H1 (cell line): ENCODE data around the gene OR2A2. TPM values are rescaled to one million over a fixed set of nuclear protein-coding genes. Genes with fewer than 3 reads are reported as not detected.

Experiments used
- CTCF ChIA-PET: fragments of 300-600 bp; sonication (Branson Sonifier 250); formaldehyde crosslinking; loops from one replicate; lab custom pipeline; 2021; ENCODE audit not compliant: partially characterized antibody; lab: Charles Lee
- POLR2A ChIA-PET: fragments of 300-600 bp; sonication (Branson Sonifier 250); formaldehyde crosslinking; loops from one replicate; lab custom pipeline; 2021; ENCODE audit warnings: inconsistent platforms; ENCODE audit not compliant: partially characterized antibody; lab: Charles Lee
- DNase-seq, 2 experiments: peaks; one replicate each; pipeline versions ENCODE4 v3.0.0 to v3.0.0-alpha.2; 2010 to 2022; ENCODE audit warnings: low spot score in 2 of 2, low read depth in 1 of 2, mixed read lengths in 1 of 2
- FAIRE-seq: peaks from 2 replicates; lab custom pipeline; 2011; peaks lifted over from hg19 to GRCh38; lab: Jason Lieb, UNC
- H2AFZ ChIP-seq: 2 replicates; pipeline ENCODE4 v1.8.1; 2012; ENCODE audit warnings: low read length, inconsistent platforms
- H2AK5ac ChIP-seq: 2 replicates; pipeline ENCODE4 v1.6.1; 2013; ENCODE audit warnings: low read depth, low read length
- H2BK120ac ChIP-seq: replicated peaks from 2 replicates; pipeline ENCODE3; 2013; ENCODE audit warnings: low read depth, low read length, inconsistent platforms
- H2BK12ac ChIP-seq: 2 replicates; pipeline ENCODE4 v1.6.1; 2013; ENCODE audit warnings: low read depth, low read length
- H2BK15ac ChIP-seq: 2 replicates; pipeline ENCODE4 v1.6.1; 2013; ENCODE audit warnings: low read length
- H2BK20ac ChIP-seq: 2 replicates; pipeline ENCODE4 v1.6.1; 2013; ENCODE audit warnings: low read length
- H2BK5ac ChIP-seq: 2 replicates; pipeline ENCODE4 v1.6.1; 2013; ENCODE audit warnings: low read depth, low read length
- H3K14ac ChIP-seq: 2 replicates; pipeline ENCODE4 v1.6.1; 2013; ENCODE audit warnings: inconsistent platforms; ENCODE audit not compliant: insufficient read length
- H3K18ac ChIP-seq: 2 replicates; pipeline ENCODE4 v1.6.1; 2013; ENCODE audit warnings: low read length; ENCODE audit errors: extremely low read depth
- H3K23ac ChIP-seq: 2 replicates; pipeline ENCODE4 v1.6.1; 2013; ENCODE audit warnings: inconsistent platforms; ENCODE audit not compliant: insufficient read length
- H3K23me2 ChIP-seq: 2 replicates; pipeline ENCODE4 v1.6.1; 2013; ENCODE audit warnings: low read depth, low read length
- H3K27ac ChIP-seq: 2 replicates; pipeline ENCODE4 v1.6.1; 2011; ENCODE audit warnings: low read depth, low read length, inconsistent platforms
- H3K27me3 ChIP-seq, 4 experiments: replicated peaks in 1 of 4; 1 replicate in 1 of 4; 2 replicates in 3 of 4; pipeline versions ENCODE4 v1.6.1 to v1.8.1; 2011 to 2013; ENCODE audit warnings: low read length in 3 of 4, mild to moderate bottlenecking in 3 of 4, inconsistent platforms in 2 of 4, mixed read lengths in 2 of 4, moderate library complexity in 1 of 4; ENCODE audit not compliant: control insufficient read depth in 3 of 4, insufficient read depth in 3 of 4; ENCODE audit errors: extremely low read depth in 1 of 4
- H3K36me3 ChIP-seq, 4 experiments: 2 replicates each; pipeline versions ENCODE4 v1.6.1 to v1.8.1; 2011 to 2013; ENCODE audit warnings: mild to moderate bottlenecking in 4 of 4, low read length in 3 of 4, moderate library complexity in 2 of 4, control low read depth in 1 of 4, inconsistent platforms in 1 of 4; ENCODE audit not compliant: insufficient read depth in 4 of 4, control insufficient read depth in 2 of 4
- H3K4ac ChIP-seq: replicated peaks from 2 replicates; pipeline ENCODE3; 2013; ENCODE audit warnings: low read length, low read depth, mixed read lengths, inconsistent platforms; ENCODE audit not compliant: insufficient read length
- H3K4me1 ChIP-seq, 4 experiments: replicated peaks in 1 of 4; 1 replicate in 1 of 4; 2 replicates in 3 of 4; pipeline versions ENCODE4 v1.6.1 to v1.8.1; 2011 to 2013; ENCODE audit warnings: low read length in 3 of 4, inconsistent platforms in 2 of 4, mixed read lengths in 1 of 4; ENCODE audit not compliant: insufficient read depth in 4 of 4, control insufficient read depth in 3 of 4
- H3K4me2 ChIP-seq, 2 experiments: 2 replicates each; pipeline versions ENCODE4 v1.6.1 to v1.8.1; 2011 to 2013; ENCODE audit warnings: low read depth in 2 of 2, low read length in 2 of 2, control low read depth in 1 of 2, inconsistent platforms in 1 of 2, mild to moderate bottlenecking in 1 of 2; ENCODE audit not compliant: insufficient read depth in 1 of 2
- H3K4me3 ChIP-seq, 4 experiments: fragments of 200-600, 300-600 bp in 1 of 4; sonication (generic), shearing (Covaris generic), sonication (Bioruptor Twin) in 1 of 4; 2 replicates each; pipeline versions ENCODE4 v1.5.1 to v1.8.1; 2011 to 2016; ENCODE audit warnings: low read length in 4 of 4, low read depth in 3 of 4, control low read depth in 2 of 4, inconsistent platforms in 2 of 4, mild to moderate bottlenecking in 2 of 4, mixed read lengths in 1 of 4, moderate library complexity in 1 of 4; ENCODE audit not compliant: insufficient read depth in 2 of 4; ENCODE audit errors: extremely low read depth in 1 of 4
- H3K56ac ChIP-seq: replicated peaks from 2 replicates; pipeline ENCODE3; 2013; ENCODE audit warnings: low read depth, mild to moderate bottlenecking, mixed read lengths, low read length, inconsistent platforms; ENCODE audit not compliant: insufficient read length
- H3K79me1 ChIP-seq: 2 replicates; pipeline ENCODE4 v1.6.1; 2013; ENCODE audit warnings: low read depth, low read length, control low read depth
- H3K79me2 ChIP-seq, 2 experiments: 2 replicates each; pipeline versions ENCODE4 v1.6.1 to v1.8.1; 2012 to 2013; ENCODE audit warnings: low read length in 2 of 2, mild to moderate bottlenecking in 2 of 2, inconsistent platforms in 1 of 2; ENCODE audit not compliant: insufficient read depth in 2 of 2, control insufficient read depth in 1 of 2
- H3K9ac ChIP-seq, 4 experiments: replicated peaks in 1 of 4; 1 replicate in 1 of 4; 2 replicates in 3 of 4; pipeline versions ENCODE4 v1.6.1 to v1.8.1; 2011 to 2013; ENCODE audit warnings: low read depth in 3 of 4, low read length in 3 of 4, control low read depth in 2 of 4, mild to moderate bottlenecking in 2 of 4, moderate library complexity in 2 of 4, inconsistent platforms in 1 of 4; ENCODE audit errors: extremely low read depth in 1 of 4
- H3K9me3 ChIP-seq, 2 experiments: 2 replicates each; pipeline versions ENCODE4 v1.6.1 to v1.8.1; 2012 to 2013; ENCODE audit warnings: mild to moderate bottlenecking in 2 of 2, moderate library complexity in 2 of 2, control low read depth in 1 of 2, inconsistent platforms in 1 of 2, low read depth in 1 of 2, low read length in 1 of 2, mixed read lengths in 1 of 2; ENCODE audit not compliant: insufficient read depth in 2 of 2
- H4K20me1 ChIP-seq, 2 experiments: replicated peaks in 1 of 2; 2 replicates each; pipeline versions ENCODE3 to v1.8.1; 2011 to 2013; ENCODE audit warnings: inconsistent platforms in 2 of 2, low read length in 2 of 2, mild to moderate bottlenecking in 1 of 2; ENCODE audit not compliant: insufficient read depth in 2 of 2, control insufficient read depth in 1 of 2
- H4K5ac ChIP-seq: 2 replicates; pipeline ENCODE4 v1.6.1; 2013; ENCODE audit warnings: low read length, low read depth, mixed read lengths, inconsistent platforms; ENCODE audit not compliant: insufficient read length
- H4K8ac ChIP-seq: 2 replicates; pipeline ENCODE4 v1.8.0; 2013; ENCODE audit warnings: mild to moderate bottlenecking, moderate library complexity, low read length, inconsistent platforms; ENCODE audit not compliant: insufficient read depth; ENCODE audit errors: extremely low read depth
- H4K91ac ChIP-seq: replicated peaks from 2 replicates; pipeline ENCODE3; 2013; ENCODE audit warnings: low read length, mixed read lengths, inconsistent platforms; ENCODE audit not compliant: insufficient read length
- BCL11A ChIP-seq, 2 experiments: IDR thresholded peaks; one replicate each; pipeline ENCODE4 v1.6.1; 2011; ENCODE audit warnings: low read depth in 2 of 2, low read length in 2 of 2, mild to moderate bottlenecking in 2 of 2
- CEBPB ChIP-seq: IDR thresholded peaks from 2 replicates; pipeline ENCODE4 v1.6.1; 2012; ENCODE audit warnings: low read depth, low read length
- CTBP2 ChIP-seq: IDR thresholded peaks from 2 replicates; pipeline ENCODE4 v1.7.0; 2011; ENCODE audit warnings: borderline replicate concordance, mild to moderate bottlenecking, moderate library complexity, mixed read lengths, low read length; ENCODE audit not compliant: insufficient read depth, insufficient read length
- EGR1 ChIP-seq: IDR thresholded peaks from 2 replicates; pipeline ENCODE4 v1.6.1; 2011; ENCODE audit warnings: low read depth, low read length, borderline replicate concordance
- HDAC6 ChIP-seq: IDR thresholded peaks from one replicate; pipeline ENCODE4 v1.7.1; 2012; ENCODE audit warnings: low read depth, mild to moderate bottlenecking, inconsistent platforms, low read length, moderate library complexity
- JUN ChIP-seq: IDR thresholded peaks from 2 replicates; pipeline ENCODE4 v1.6.1; 2011; ENCODE audit warnings: low read depth, mild to moderate bottlenecking, improper control_type of control experiment, low read length
- KDM1A ChIP-seq: fragments of 200-600, 300-600 bp; sonication (generic); IDR thresholded peaks from 2 replicates; pipeline ENCODE4 v1.7.1; 2016; ENCODE audit warnings: mild to moderate bottlenecking, low read length, borderline replicate concordance
- KDM4A ChIP-seq: IDR thresholded peaks from one replicate; pipeline ENCODE4 v1.7.1; 2012; ENCODE audit warnings: low read depth, mild to moderate bottlenecking, moderate library complexity, low read length, inconsistent platforms; ENCODE audit not compliant: severe bottlenecking
- RFX5 ChIP-seq: IDR thresholded peaks from 2 replicates; pipeline ENCODE4 v1.6.1; 2011; ENCODE audit warnings: low read depth, low read length, improper control_type of control experiment, borderline replicate concordance
- SIN3A ChIP-seq, 2 experiments: IDR thresholded peaks in 1 of 2; conservative IDR thresholded peaks in 1 of 2; 2 replicates each; pipeline ENCODE4 v1.6.1; 2011 to 2012; ENCODE audit warnings: low read length in 2 of 2, improper control_type of control experiment in 1 of 2, low read depth in 1 of 2, mild to moderate bottlenecking in 1 of 2
- SIX5 ChIP-seq: IDR thresholded peaks from 2 replicates; pipeline ENCODE4 v1.6.1; 2011; ENCODE audit warnings: mild to moderate bottlenecking, low read depth, low read length
- SP1 ChIP-seq: IDR thresholded peaks from 2 replicates; pipeline ENCODE4 v1.6.1; 2011; ENCODE audit warnings: low read depth, low read length
- SP2 ChIP-seq: IDR thresholded peaks from 2 replicates; pipeline ENCODE4 v1.6.1; 2012; ENCODE audit warnings: mild to moderate bottlenecking, low read length, inconsistent platforms
- TAF1 ChIP-seq: IDR thresholded peaks from 2 replicates; pipeline ENCODE4 v1.6.1; 2011; ENCODE audit warnings: mild to moderate bottlenecking, low read depth, low read length
- TBP ChIP-seq: IDR thresholded peaks from 2 replicates; pipeline ENCODE4 v1.6.1; 2011; ENCODE audit warnings: low read depth, low read length, improper control_type of control experiment
- TEAD4 ChIP-seq: IDR thresholded peaks from 2 replicates; pipeline ENCODE4 v1.6.1; 2012; ENCODE audit warnings: low read depth, low read length, inconsistent platforms, mixed read lengths
- WGBS, 2 experiments: shearing (Covaris generic) in 1 of 2; methylation state at CpG; one replicate each; pipeline versions ENCODE4 v1.1.6 to v1.1.7; 2013 to 2015; ENCODE audit warnings: low lambda C conversion rate in 2 of 2, mixed read lengths in 2 of 2, inconsistent platforms in 1 of 2, low coverage in 1 of 2, missing lambda C conversion rate in 1 of 2; ENCODE audit not compliant: insufficient replicate concordance in 2 of 2, insufficient coverage in 1 of 2, insufficient read length in 1 of 2; ENCODE audit errors: extremely low coverage in 1 of 2, missing lambda C conversion rate in 1 of 2; 5-methylcytosine and 5-hydroxymethylcytosine counted together
- polyA plus RNA-seq, 7 experiments: library from polyadenylated mRNA; depleted of rRNA in 3 of 7; stranded (reverse) in 5 of 7; unstranded in 2 of 7; fragments of >200 nt in 5 of 7; fragments of 200-250 nt in 2 of 7; gene quantifications; 1 replicate in 5 of 7; 2 replicates in 1 of 7; 4 replicates in 1 of 7; pipeline versions ENCODE4 v1.2.1 to v1.2.3, GENCODE V29; 2011 to 2013; ENCODE audit warnings: missing spikeins in 2 of 7, mixed read lengths in 2 of 7
- total RNA-seq: library from RNA; stranded (reverse); fragmentation: NEBNext Ultra II Directional; extraction: Animal tissue kit (Norgen Biotek cat#: 25700); gene quantifications from 2 replicates; pipeline ENCODE4 v1.2.1, GENCODE V29; 2021

OR2A2 gene
- total and polyA plus RNA-seq, 2 of the 8 experiments (the other 6 are each of a cell fraction or from before 2014, with no cell fraction given) = not detected

DNA sequence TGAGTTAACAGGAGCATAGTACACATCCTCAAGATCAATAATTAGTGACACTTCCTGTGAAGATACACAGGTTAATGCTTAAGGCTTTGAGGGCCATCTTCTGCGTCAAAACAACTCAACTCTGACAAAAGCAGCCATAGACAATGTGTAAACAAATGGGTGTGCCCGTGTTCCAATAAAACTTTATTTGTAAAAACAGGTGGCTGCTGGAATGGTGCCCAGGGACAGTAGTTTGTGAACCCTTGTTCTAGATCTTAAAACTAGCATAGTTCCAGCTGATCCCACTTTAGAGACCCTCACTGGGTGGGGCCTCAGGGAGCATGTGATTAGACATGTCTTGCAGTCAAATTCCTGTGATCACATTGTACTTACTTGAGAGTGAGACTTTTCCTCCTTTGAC lies 21.3 kb downstream of the OR2A2 start:
- no peak overlapping the region for H3K4me3 ChIP-seq
- H3K56ac ChIP-seq = no peak overlapping the region
- no peaks in the 10 kb centered on the region for H3K9me3 ChIP-seq
- H3K23me2 ChIP-seq = no peaks in the 10 kb centered on the region
- H2BK5ac ChIP-seq = no peak overlapping the region
- no peaks in the 10 kb centered on the region for H3K4me1 ChIP-seq
- H3K9ac ChIP-seq = no peak overlapping the region
- H4K8ac ChIP-seq = no peak overlapping the region
- no peak overlapping the region for H3K4me2 ChIP-seq
- no peak overlapping the region for H3K14ac ChIP-seq
- 88% methylated on average over 2 of the region's 2 CpGs; no CpG with 5 or more reads in 1 of the 2 experiments for WGBS, 2 experiments
- H4K91ac ChIP-seq = no peak overlapping the region
- H3K27me3 ChIP-seq = no peaks in the 10 kb centered on the region
- no peak for DNase-seq
- H2AK5ac ChIP-seq = no peak overlapping the region
- H2BK15ac ChIP-seq = no peak overlapping the region
- POLR2A ChIA-PET = no interaction called here
- no peaks in the 10 kb centered on the region for H4K20me1 ChIP-seq
- no peak overlapping the region for H2BK20ac ChIP-seq
- no peak overlapping the region for H3K23ac ChIP-seq
- H3K79me1 ChIP-seq = no peaks in the 10 kb centered on the region
- CTCF ChIA-PET = interaction anchor here (1.2 to 1.3 kb wide), 2 partner anchors 66 to 323 kb away, joined by 3 to 4 read pairs; no protein-coding TSS in a partner anchor
- H3K4ac ChIP-seq = no peak overlapping the region
- H2BK12ac ChIP-seq = no peak overlapping the region
- no peak overlapping the region for H3K18ac ChIP-seq
- H3K36me3 ChIP-seq = no peaks in the 10 kb centered on the region
- no peak overlapping the region for H3K27ac ChIP-seq
- no peak overlapping the region for H2BK120ac ChIP-seq
- H3K79me2 ChIP-seq = no peaks in the 10 kb centered on the region
- H2AFZ ChIP-seq = no peak overlapping the region
- no peak for FAIRE-seq
- H4K5ac ChIP-seq = no peak overlapping the region
- no peak for TF ChIP-seq TAF1
- TF ChIP-seq JUN = no peak
- no peak for TF ChIP-seq TBP
- no peak for TF ChIP-seq RFX5
- no peak for TF ChIP-seq EGR1
- TF ChIP-seq CTBP2 = no peak
- TF ChIP-seq SP2 = no peak
- TF ChIP-seq KDM1A = no peak
- TF ChIP-seq TEAD4 = no peak
- TF ChIP-seq BCL11A (IDR thresholded peaks at IDR 0.05; ENCODE audit: low read depth in 2 of 2, low read length in 2 of 2) = no peak
- TF ChIP-seq SIN3A (conservative IDR thresholded peaks at IDR 0.05 in 1 of 2, IDR thresholded peaks at IDR 0.05 in 1 of 2; ENCODE audit: low read depth in 1 of 2, low read length in 2 of 2) = no peak
- no peak for TF ChIP-seq KDM4A
- TF ChIP-seq CEBPB = no peak
- TF ChIP-seq SIX5 = no peak
- no peak for TF ChIP-seq HDAC6
- no peak for TF ChIP-seq SP1
